WTC11 (cell line): ENCODE results near the gene KNSTRN.

Experiments used
- JUN ChIP-seq: sonication (generic); formaldehyde crosslinking; IDR thresholded peaks from 2 replicates; pipeline ENCODE4 v1.8.0; 2023; ENCODE audit warnings: mild to moderate bottlenecking, missing genetic modification reagents
- SOX15 ChIP-seq: fragments of 250-450 bp; sonication (Bioruptor Pico); IDR thresholded peaks from 2 replicates; pipeline ENCODE4 v1.9.0; 2021; ENCODE audit warnings: mild to moderate bottlenecking
- ZNF416 ChIP-seq: fragments of 250-450 bp; sonication (Bioruptor Pico); IDR thresholded peaks from 2 replicates; pipeline ENCODE4 v1.9.0; 2021; ENCODE audit warnings: mild to moderate bottlenecking, inconsistent platforms
- TF ChIP-seq, protein P1 (sequence below): fragments of 200-600 bp; IDR thresholded peaks from 2 replicates; pipeline ENCODE4 v1.8.0; 2022; ENCODE audit warnings: antibody characterized with exemption

DNA sequence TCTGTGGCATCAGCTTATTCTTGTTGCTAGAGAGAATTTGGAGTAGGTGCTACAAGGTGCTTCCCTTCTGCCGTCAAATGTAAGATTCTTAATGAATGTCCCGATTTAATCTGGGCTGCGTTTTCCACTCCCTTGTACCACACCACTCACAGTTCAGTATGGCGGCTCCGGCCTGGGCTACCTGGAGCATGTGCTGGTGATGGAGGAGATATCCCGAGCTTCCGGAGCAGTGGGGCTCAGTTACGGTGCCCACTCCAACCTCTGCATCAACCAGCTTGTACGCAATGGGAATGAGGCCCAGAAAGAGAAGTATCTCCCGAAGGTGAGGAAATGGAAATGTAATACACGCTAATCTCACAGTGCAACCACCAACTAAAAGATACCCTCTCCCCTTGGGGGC is 28.0 kb downstream of the KNSTRN start:
- no peak for TF ChIP-seq ZNF416 (CRISPR knock-in tag)
- TF ChIP-seq, protein P1, sequence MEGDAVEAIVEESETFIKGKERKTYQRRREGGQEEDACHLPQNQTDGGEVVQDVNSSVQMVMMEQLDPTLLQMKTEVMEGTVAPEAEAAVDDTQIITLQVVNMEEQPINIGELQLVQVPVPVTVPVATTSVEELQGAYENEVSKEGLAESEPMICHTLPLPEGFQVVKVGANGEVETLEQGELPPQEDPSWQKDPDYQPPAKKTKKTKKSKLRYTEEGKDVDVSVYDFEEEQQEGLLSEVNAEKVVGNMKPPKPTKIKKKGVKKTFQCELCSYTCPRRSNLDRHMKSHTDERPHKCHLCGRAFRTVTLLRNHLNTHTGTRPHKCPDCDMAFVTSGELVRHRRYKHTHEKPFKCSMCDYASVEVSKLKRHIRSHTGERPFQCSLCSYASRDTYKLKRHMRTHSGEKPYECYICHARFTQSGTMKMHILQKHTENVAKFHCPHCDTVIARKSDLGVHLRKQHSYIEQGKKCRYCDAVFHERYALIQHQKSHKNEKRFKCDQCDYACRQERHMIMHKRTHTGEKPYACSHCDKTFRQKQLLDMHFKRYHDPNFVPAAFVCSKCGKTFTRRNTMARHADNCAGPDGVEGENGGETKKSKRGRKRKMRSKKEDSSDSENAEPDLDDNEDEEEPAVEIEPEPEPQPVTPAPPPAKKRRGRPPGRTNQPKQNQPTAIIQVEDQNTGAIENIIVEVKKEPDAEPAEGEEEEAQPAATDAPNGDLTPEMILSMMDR = no peak
- no peak for TF ChIP-seq JUN (CRISPR knock-in tag)
- TF ChIP-seq SOX15 (CRISPR knock-in tag) = no peak
